ENCODE measurements around the gene HLCS.

DNA sequence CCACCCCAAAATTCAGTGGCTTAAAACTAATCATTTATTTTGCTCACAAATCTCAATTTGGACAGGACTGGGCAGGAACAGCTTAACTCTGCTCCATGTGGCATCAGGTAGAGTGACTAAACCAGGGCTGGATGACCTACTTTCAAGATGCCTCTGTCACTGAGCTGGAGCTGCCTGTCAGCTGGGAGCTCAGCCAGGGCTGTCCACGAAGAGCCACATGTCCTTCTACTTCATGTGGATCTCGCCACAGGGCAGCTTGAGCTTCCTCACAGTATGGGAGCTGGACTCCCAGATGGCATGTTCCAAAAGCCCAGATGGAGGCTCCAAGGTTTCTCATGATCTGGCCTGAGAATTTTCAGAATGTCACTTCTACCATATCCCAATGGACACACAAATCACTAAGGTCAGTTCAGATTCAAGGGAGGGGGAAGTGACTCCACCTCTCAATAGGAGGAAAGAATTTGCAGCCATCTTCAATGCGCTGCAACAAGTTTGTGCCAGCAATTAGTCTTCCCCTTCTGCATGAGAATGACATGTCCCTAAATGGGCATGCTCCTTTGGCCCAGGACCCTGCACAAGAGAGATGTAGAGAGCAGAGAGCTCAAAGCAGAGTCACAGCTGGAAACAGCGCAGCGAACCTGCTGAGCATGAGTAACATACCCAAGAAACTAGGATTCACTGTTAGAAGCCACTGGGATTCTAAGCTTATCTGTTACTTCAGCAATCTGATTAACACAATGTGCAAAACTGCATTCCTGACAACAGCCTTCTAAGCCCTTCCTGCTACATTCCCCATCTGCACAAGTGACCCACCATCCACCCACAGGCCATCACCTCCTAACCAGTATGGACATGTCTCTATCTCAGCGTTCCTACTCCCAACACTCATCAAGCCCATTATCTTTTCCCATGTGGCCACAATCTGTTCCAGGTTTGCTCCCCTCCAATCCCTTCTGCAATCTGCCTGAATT lies 17.0 kb downstream of the HLCS start:
- no peak for TF ChIP-seq EZH2phosphoT487 (conservative IDR thresholded peaks at IDR 0.05; ENCODE audit: low read length)
- TF ChIP-seq, protein P1, sequence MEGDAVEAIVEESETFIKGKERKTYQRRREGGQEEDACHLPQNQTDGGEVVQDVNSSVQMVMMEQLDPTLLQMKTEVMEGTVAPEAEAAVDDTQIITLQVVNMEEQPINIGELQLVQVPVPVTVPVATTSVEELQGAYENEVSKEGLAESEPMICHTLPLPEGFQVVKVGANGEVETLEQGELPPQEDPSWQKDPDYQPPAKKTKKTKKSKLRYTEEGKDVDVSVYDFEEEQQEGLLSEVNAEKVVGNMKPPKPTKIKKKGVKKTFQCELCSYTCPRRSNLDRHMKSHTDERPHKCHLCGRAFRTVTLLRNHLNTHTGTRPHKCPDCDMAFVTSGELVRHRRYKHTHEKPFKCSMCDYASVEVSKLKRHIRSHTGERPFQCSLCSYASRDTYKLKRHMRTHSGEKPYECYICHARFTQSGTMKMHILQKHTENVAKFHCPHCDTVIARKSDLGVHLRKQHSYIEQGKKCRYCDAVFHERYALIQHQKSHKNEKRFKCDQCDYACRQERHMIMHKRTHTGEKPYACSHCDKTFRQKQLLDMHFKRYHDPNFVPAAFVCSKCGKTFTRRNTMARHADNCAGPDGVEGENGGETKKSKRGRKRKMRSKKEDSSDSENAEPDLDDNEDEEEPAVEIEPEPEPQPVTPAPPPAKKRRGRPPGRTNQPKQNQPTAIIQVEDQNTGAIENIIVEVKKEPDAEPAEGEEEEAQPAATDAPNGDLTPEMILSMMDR (IDR thresholded peaks at IDR 0.05; ENCODE audit: insufficient read depth, low read length, poor library complexity, severe bottlenecking): no peak

All from SU-DHL-6 (cell line).